ENCODE results near the gene SOCS6. TPM values are rescaled to one million over a fixed set of nuclear protein-coding genes. Genes with fewer than 3 reads are reported as not detected.

The SOCS6 gene
- total RNA-seq, 1 donor, result 38.7 TPM

- no peaks in the 10 kb centered on the region for H3K36me3 ChIP-seq (ENCODE audit: insufficient read depth, low read length)
- H3K27me3 ChIP-seq (ENCODE audit: insufficient read depth, low read length), result no peaks in the 10 kb centered on the region
- H3K27ac ChIP-seq (ENCODE audit: low read depth, low read length), result peak overlapping the region; percentile 23
- TF ChIP-seq, protein P1, sequence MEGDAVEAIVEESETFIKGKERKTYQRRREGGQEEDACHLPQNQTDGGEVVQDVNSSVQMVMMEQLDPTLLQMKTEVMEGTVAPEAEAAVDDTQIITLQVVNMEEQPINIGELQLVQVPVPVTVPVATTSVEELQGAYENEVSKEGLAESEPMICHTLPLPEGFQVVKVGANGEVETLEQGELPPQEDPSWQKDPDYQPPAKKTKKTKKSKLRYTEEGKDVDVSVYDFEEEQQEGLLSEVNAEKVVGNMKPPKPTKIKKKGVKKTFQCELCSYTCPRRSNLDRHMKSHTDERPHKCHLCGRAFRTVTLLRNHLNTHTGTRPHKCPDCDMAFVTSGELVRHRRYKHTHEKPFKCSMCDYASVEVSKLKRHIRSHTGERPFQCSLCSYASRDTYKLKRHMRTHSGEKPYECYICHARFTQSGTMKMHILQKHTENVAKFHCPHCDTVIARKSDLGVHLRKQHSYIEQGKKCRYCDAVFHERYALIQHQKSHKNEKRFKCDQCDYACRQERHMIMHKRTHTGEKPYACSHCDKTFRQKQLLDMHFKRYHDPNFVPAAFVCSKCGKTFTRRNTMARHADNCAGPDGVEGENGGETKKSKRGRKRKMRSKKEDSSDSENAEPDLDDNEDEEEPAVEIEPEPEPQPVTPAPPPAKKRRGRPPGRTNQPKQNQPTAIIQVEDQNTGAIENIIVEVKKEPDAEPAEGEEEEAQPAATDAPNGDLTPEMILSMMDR (IDR thresholded peaks at IDR 0.05; ENCODE audit: extremely low read depth, low read depth, low read length), result no peak
- H3K4me1 ChIP-seq (ENCODE audit: insufficient read depth, low read length), result peaks cover 16% of the 10 kb centered on the region
- no peak for DNase-seq (ENCODE audit: insufficient read length, low spot score, missing footprints)
- H2AFZ ChIP-seq (ENCODE audit: low read length), result peak overlapping the region; percentile 14
- no peak overlapping the region for H3K4me2 ChIP-seq (ENCODE audit: insufficient read depth, low read length)
- H4K20me1 ChIP-seq (ENCODE audit: insufficient read depth, low read length), result no peaks in the 10 kb centered on the region
- no peak overlapping the region for H3K4me3 ChIP-seq (ENCODE audit: insufficient read depth, low read length)
- H3K79me2 ChIP-seq (ENCODE audit: insufficient read depth, low read length), result no peaks in the 10 kb centered on the region
- H3K9me3 ChIP-seq (ENCODE audit: low read depth, low read length), result no peaks in the 10 kb centered on the region
Observed at GRCh38 chr18:70377857-70378701, 89.2 kb downstream of the SOCS6 start.

Other genes starting within 250 kb of the SOCS6 start
- 11.2 and 15.6 TPM in 2 replicates for gene RTTN, start 83.4 kb upstream of the SOCS6 start, total RNA-seq